COR-L47 (cell line): ENCODE data around the gene PFKFB3.

ENCODE experiments used
- DNase-seq: peaks from one replicate; lab custom pipeline; 2025; lab: John Stamatoyannopoulos, UW

The PFKFB3 gene

DNA sequence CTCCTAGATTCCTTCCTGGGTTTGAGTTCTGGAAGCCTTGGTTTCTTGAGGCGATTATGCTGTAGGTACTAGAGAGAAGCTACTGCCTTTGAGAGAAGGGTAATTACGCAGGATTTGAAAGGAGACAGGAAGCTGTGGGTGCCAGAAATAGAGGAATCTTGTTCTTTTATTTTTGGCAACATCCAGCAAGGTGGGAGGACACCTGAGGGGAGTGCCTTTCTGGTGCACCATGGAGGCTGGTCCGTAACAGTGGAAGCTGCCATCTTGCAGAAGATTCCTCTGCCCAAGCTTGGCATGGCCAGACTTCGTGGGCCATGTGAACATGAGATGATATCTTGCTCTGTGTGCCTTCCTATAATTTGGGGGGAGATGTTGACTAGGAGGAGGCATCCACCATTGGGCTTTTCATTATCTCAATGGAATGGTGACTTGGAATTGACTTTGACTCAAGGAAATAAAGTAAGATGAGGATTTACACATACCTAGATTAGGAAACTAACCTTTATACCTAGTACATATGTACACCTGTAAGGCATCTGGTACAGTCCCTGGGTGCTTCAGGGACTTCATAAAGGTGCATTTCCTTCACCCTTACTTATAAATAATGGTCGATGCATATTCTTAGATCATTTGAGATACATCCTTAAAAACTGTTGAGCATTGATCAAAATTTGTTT, 98.2 kb downstream of the PFKFB3 start:
- DNase-seq: no peak

DNA sequence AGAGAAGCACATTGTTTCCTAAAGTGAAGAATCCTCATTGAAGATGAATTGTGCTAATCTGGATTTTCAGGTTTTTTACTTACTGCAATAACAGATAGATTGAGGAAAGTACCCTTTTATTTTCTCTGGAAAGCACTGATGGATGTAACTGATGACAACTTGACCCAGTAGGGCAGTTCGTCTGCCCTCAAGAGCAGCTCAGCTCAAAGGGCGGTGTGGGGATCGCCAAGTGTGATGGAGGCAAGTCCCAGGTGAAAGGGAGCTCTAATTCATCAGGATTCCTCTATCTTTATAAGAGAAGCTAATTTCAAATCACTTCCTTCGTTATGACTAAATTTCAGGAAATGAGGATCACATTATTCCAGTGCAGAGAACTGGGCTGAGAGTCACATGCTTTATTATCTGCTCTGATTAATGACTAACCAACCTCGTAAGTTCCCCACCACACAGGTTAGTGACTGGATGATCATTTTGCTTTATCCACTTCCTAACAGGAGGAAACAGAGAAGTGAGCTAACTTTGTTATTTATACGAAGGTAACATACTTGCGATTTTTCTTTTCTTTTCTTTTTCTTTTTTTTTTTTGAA, 98.8 kb downstream of the PFKFB3 start:
- no peak for DNase-seq
